Measurements from ENCODE around the gene SUOX.

Gene SUOX

DNA sequence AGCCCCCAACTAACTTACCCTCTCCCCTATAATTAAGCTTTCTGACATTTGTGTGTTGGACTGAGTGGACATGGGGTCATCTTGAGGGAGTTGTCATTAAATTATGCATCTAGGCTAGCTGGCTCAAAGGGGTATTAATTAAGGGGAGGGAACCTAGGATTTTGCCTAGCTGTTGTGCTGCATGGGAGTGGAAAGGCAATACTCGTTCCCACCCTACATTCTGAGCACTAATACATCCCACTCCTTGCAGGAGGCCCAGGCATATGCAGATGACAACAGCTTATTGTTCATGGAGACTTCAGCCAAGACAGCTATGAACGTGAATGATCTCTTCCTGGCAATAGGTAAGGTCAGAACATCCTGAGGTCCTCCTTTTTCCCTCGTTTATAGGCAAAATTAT is 6.0 kb upstream of the SUOX start:
- no peak overlapping the region for H2AFZ ChIP-seq (ENCODE audit: low read depth, low read length)
- no peak overlapping the region for H3K9ac ChIP-seq (ENCODE audit: low read depth, low read length)
- no peak for DNase-seq
- no peak overlapping the region for H3K4me3 ChIP-seq (ENCODE audit: low read depth in 1 of 2, low read length in 2 of 2)
- no peak for ATAC-seq (ENCODE audit: insufficient read depth, low read depth)
- H3K4me1 ChIP-seq (ENCODE audit: insufficient read depth, low read length): no peaks in the 10 kb centered on the region
- no peaks in the 10 kb centered on the region for H3K9me3 ChIP-seq (ENCODE audit: insufficient read depth, low read length, severe bottlenecking)
- no peaks in the 10 kb centered on the region for H3K79me2 ChIP-seq (ENCODE audit: insufficient read depth, low read length)
- TF ChIP-seq EZH2 (IDR thresholded peaks at IDR 0.05; ENCODE audit: borderline replicate concordance, low read depth, low read length, severe bottlenecking): no peak
- no peak for TF ChIP-seq CTCF (IDR thresholded peaks at IDR 0.05; ENCODE audit: borderline replicate concordance, extremely low read depth, low read length, poor library complexity, severe bottlenecking)
- H3K27ac ChIP-seq (ENCODE audit: low read length): no peak overlapping the region
- H3K36me3 ChIP-seq (ENCODE audit: insufficient read depth, low read length): peaks cover 68% of the 10 kb centered on the region
- H3K4me2 ChIP-seq (ENCODE audit: insufficient read depth, low read length): no peak overlapping the region
- no peaks in the 10 kb centered on the region for H3K27me3 ChIP-seq (ENCODE audit: insufficient read depth, low read length, poor library complexity)
- H4K20me1 ChIP-seq (ENCODE audit: insufficient read depth, low read length): no peaks in the 10 kb centered on the region

GRCh38 chr12:55993230-55993853 is 3.7 kb upstream of the SUOX start:
- no peak for TF ChIP-seq CTCF (IDR thresholded peaks at IDR 0.05; ENCODE audit: borderline replicate concordance, extremely low read depth, low read length, poor library complexity, severe bottlenecking)
- no peak for TF ChIP-seq EZH2 (IDR thresholded peaks at IDR 0.05; ENCODE audit: borderline replicate concordance, low read depth, low read length, severe bottlenecking)
- Histone ChIP-seq H3K4me3 (ENCODE audit: low read depth in 1 of 2, low read length in 2 of 2) (no peak overlapping the region), H3K4me1 (ENCODE audit: insufficient read depth, low read length) (no peaks in the 10 kb centered on the region), H3K9ac (ENCODE audit: low read depth, low read length) (no peak overlapping the region), H3K79me2 (ENCODE audit: insufficient read depth, low read length) (no peaks in the 10 kb centered on the region), H4K20me1 (ENCODE audit: insufficient read depth, low read length) (no peaks in the 10 kb centered on the region), H3K4me2 (ENCODE audit: insufficient read depth, low read length) (no peak overlapping the region), H3K27me3 (ENCODE audit: insufficient read depth, low read length, poor library complexity) (no peaks in the 10 kb centered on the region), H3K9me3 (ENCODE audit: insufficient read depth, low read length, severe bottlenecking) (no peaks in the 10 kb centered on the region), H3K36me3 (ENCODE audit: insufficient read depth, low read length) (peaks cover 52% of the 10 kb centered on the region), H3K27ac (ENCODE audit: low read length) (no peak overlapping the region), H2AFZ (ENCODE audit: low read depth, low read length) (no peak overlapping the region)
- no peak for DNase-seq
- no peak for ATAC-seq (ENCODE audit: insufficient read depth, low read depth)

GRCh38 chr12:55995366-55995765 is 1.7 kb upstream of the SUOX start:
- Histone ChIP-seq H4K20me1 (ENCODE audit: insufficient read depth, low read length) (no peaks in the 10 kb centered on the region), H3K36me3 (ENCODE audit: insufficient read depth, low read length) (peaks cover 36% of the 10 kb centered on the region), H3K4me2 (ENCODE audit: insufficient read depth, low read length) (no peak overlapping the region), H3K27ac (ENCODE audit: low read length) (no peak overlapping the region), H3K4me1 (ENCODE audit: insufficient read depth, low read length) (no peaks in the 10 kb centered on the region), H3K9me3 (ENCODE audit: insufficient read depth, low read length, severe bottlenecking) (no peaks in the 10 kb centered on the region), H3K9ac (ENCODE audit: low read depth, low read length) (no peak overlapping the region), H2AFZ (ENCODE audit: low read depth, low read length) (no peak overlapping the region), H3K4me3 (ENCODE audit: low read depth in 1 of 2, low read length in 2 of 2) (no peak overlapping the region), H3K27me3 (ENCODE audit: insufficient read depth, low read length, poor library complexity) (no peaks in the 10 kb centered on the region), H3K79me2 (ENCODE audit: insufficient read depth, low read length) (no peaks in the 10 kb centered on the region)
- no peak for DNase-seq
- no peak for TF ChIP-seq CTCF (IDR thresholded peaks at IDR 0.05; ENCODE audit: borderline replicate concordance, extremely low read depth, low read length, poor library complexity, severe bottlenecking)
- TF ChIP-seq EZH2 (IDR thresholded peaks at IDR 0.05; ENCODE audit: borderline replicate concordance, low read depth, low read length, severe bottlenecking): no peak
- ATAC-seq (ENCODE audit: insufficient read depth, low read depth): no peak

Measured in DND-41 (cell line).